Measurements from ENCODE around the gene NDST1. TPM values are rescaled to one million over a fixed set of nuclear protein-coding genes. Genes with fewer than 3 reads are reported as not detected.

Gene NDST1
- total RNA-seq, 1 experiment from 2014 or later, result 42.6 TPM

- peaks cover 27% of the 10 kb centered on the region for H3K4me1 ChIP-seq (ENCODE audit: insufficient read depth, low read length)
- no peak overlapping the region for H3K27ac ChIP-seq (ENCODE audit: low read length)
- peaks cover 43% of the 10 kb centered on the region for H4K20me1 ChIP-seq (ENCODE audit: low read length)
- no peaks in the 10 kb centered on the region for H3K9me3 ChIP-seq (ENCODE audit: low read length)
- no peaks in the 10 kb centered on the region for H3K27me3 ChIP-seq (ENCODE audit: low read length)
- no TSS peak for BruUV-seq (replicated peaks)
- CTCF ChIA-PET, result no interaction called here
- intact Hi-C loops (cut with micrococcal nuclease), result no loop called here
- H3F3A ChIP-seq (ENCODE audit: low read length, unreplicated experiment), result no peaks in the 10 kb centered on the region
- TF ChIP-seq CTCF (conservative IDR thresholded peaks at IDR 0.05; ENCODE audit: low read depth, low read length) (no peak), EZH2 (IDR thresholded peaks at IDR 0.05; ENCODE audit: low read length, unreplicated experiment) (no peak), EZH2phosphoT487 (IDR thresholded peaks at IDR 0.05; ENCODE audit: borderline replicate concordance, low read length) (no peak)
- POLR2A ChIA-PET (ENCODE audit: unreplicated experiment), result no interaction called here
- H3K4me2 ChIP-seq (ENCODE audit: low read length), result no peak overlapping the region
- no peak overlapping the region for H2AFZ ChIP-seq (ENCODE audit: low read length)
- H3K79me2 ChIP-seq (ENCODE audit: low read length), result peaks cover 92% of the 10 kb centered on the region
- H3K9ac ChIP-seq (ENCODE audit: low read length), result no peak overlapping the region
- H3K9me2 ChIP-seq (replicated peaks; ENCODE audit: low read length), result no peaks in the 10 kb centered on the region
- no peak for ATAC-seq
- no peak overlapping the region for H3K4me3 ChIP-seq (ENCODE audit: low read length)
- DNase-seq, result no peak
- peaks cover 9% of the 10 kb centered on the region; the same call in 1 of the 2 replicates for H3K36me3 ChIP-seq (ENCODE audit: low read depth, low read length)
Measured at GRCh38 chr5:150500905-150501304, 7.0 kb upstream of the NDST1 start.

- Histone ChIP-seq H3K27ac (ENCODE audit: low read length) (no peak overlapping the region), H3K9me3 (ENCODE audit: low read length) (no peaks in the 10 kb centered on the region), H4K20me1 (ENCODE audit: low read length) (peaks cover 42% of the 10 kb centered on the region; the same call in 1 of the 2 replicates), H3K79me2 (ENCODE audit: low read length) (peaks cover 94% of the 10 kb centered on the region), H3K4me2 (ENCODE audit: low read length) (no peak overlapping the region), H3K36me3 (ENCODE audit: low read depth, low read length) (peaks cover 9% of the 10 kb centered on the region; the same call in 1 of the 2 replicates), H3K9me2 (replicated peaks; ENCODE audit: low read length) (no peaks in the 10 kb centered on the region), H3K4me3 (ENCODE audit: low read length) (no peak overlapping the region), H3K27me3 (ENCODE audit: low read length) (no peaks in the 10 kb centered on the region), H2AFZ (ENCODE audit: low read length) (no peak overlapping the region), H3F3A (ENCODE audit: low read length, unreplicated experiment) (no peaks in the 10 kb centered on the region), H3K4me1 (ENCODE audit: insufficient read depth, low read length) (peaks cover 22% of the 10 kb centered on the region), H3K9ac (ENCODE audit: low read length) (no peak overlapping the region)
- ATAC-seq, result no peak
- DNase-seq, result no peak
- no peak for TF ChIP-seq EZH2phosphoT487 (IDR thresholded peaks at IDR 0.05; ENCODE audit: borderline replicate concordance, low read length)
- TF ChIP-seq EZH2 (IDR thresholded peaks at IDR 0.05; ENCODE audit: low read length, unreplicated experiment), result no peak
- no peak for TF ChIP-seq CTCF (conservative IDR thresholded peaks at IDR 0.05; ENCODE audit: low read depth, low read length)
- CTCF ChIA-PET, result interaction anchor here (0.5 kb wide), 1 partner anchor 58 kb away, joined by 3 read pairs; no protein-coding TSS in a partner anchor
- no TSS peak for BruUV-seq (replicated peaks)
- POLR2A ChIA-PET (ENCODE audit: unreplicated experiment), result no interaction called here
- intact Hi-C loops (cut with micrococcal nuclease), result no loop called here
Measured at GRCh38 chr5:150502106-150502505, 5.8 kb upstream of the NDST1 start.

- no peak for ATAC-seq
- no peak for DNase-seq
- no peaks in the 10 kb centered on the region for H3F3A ChIP-seq (ENCODE audit: low read length, unreplicated experiment)
- H3K27ac ChIP-seq (ENCODE audit: low read length), result no peak overlapping the region
- no peaks in the 10 kb centered on the region for H3K9me2 ChIP-seq (replicated peaks; ENCODE audit: low read length)
- intact Hi-C loops (cut with micrococcal nuclease), result no loop called here
- H3K4me1 ChIP-seq (ENCODE audit: insufficient read depth, low read length), result peaks cover 19% of the 10 kb centered on the region
- H3K27me3 ChIP-seq (ENCODE audit: low read length), result no peaks in the 10 kb centered on the region
- no peak overlapping the region for H2AFZ ChIP-seq (ENCODE audit: low read length)
- TF ChIP-seq CTCF (conservative IDR thresholded peaks at IDR 0.05; ENCODE audit: low read depth, low read length) (no peak), EZH2 (IDR thresholded peaks at IDR 0.05; ENCODE audit: low read length, unreplicated experiment) (no peak), EZH2phosphoT487 (IDR thresholded peaks at IDR 0.05; ENCODE audit: borderline replicate concordance, low read length) (no peak)
- no TSS peak for BruUV-seq (replicated peaks)
- no peak overlapping the region for H3K4me3 ChIP-seq (ENCODE audit: low read length)
- no peak overlapping the region for H3K9ac ChIP-seq (ENCODE audit: low read length)
- peaks cover 100% of the 10 kb centered on the region for H3K79me2 ChIP-seq (ENCODE audit: low read length)
- peaks cover 39% of the 10 kb centered on the region; the same call in 1 of the 2 replicates for H4K20me1 ChIP-seq (ENCODE audit: low read length)
- no peak overlapping the region for H3K4me2 ChIP-seq (ENCODE audit: low read length)
- CTCF ChIA-PET, result no interaction called here
- POLR2A ChIA-PET (ENCODE audit: unreplicated experiment), result no interaction called here
- H3K9me3 ChIP-seq (ENCODE audit: low read length), result no peaks in the 10 kb centered on the region
- peaks cover 9% of the 10 kb centered on the region; the same call in 1 of the 2 replicates for H3K36me3 ChIP-seq (ENCODE audit: low read depth, low read length)
Measured at GRCh38 chr5:150502847-150503246, 5.1 kb upstream of the NDST1 start.
